NAMALWA (cell line): ENCODE data around the gene TMEM88.
"Not testable (repeated sequence)": the region's sequence is repeated elsewhere in the genome, so short reads cannot be mapped to it uniquely, and the experiment has no call there.

Experiments
- DNase-seq: peaks from one replicate; pipeline ENCODE4 v3.0.0-alpha.2; 2015; ENCODE audit warnings: low spot score

TMEM88 gene

GRCh38 chr17:7856011-7856810 is 1.3 kb downstream of the TMEM88 start:
- DNase-seq, result peak; percentile 61

- DNase-seq, result peak; percentile 96
These were observed 2.2 kb downstream of the TMEM88 start, which contains the start of gene NAA38 for GRCh38 chr17:7856811-7857712. NAA38 (minus strand) TSS chr17:7857559; CDS start chr17:7857463, 96 bp downstream.

- peak; percentile 80 for DNase-seq
These were observed 3.1 kb downstream of the TMEM88 start, which contains the start of gene CYB5D1 for GRCh38 chr17:7857713-7858521. CYB5D1 (plus strand) TSS chr17:7858003; CDS start chr17:7858135, 132 bp downstream.

GRCh38 chr17:7858522-7858810 is 3.6 kb downstream of the TMEM88 start:
- DNase-seq, result no peak

- no peak for DNase-seq
These were observed 4.2 kb downstream of the TMEM88 start for GRCh38 chr17:7859028-7859427.

- peak; percentile 51 for DNase-seq
These were observed 8.0 kb downstream of the TMEM88 start for GRCh38 chr17:7862692-7863437.

- DNase-seq, result not testable (repeated sequence)
These were observed 9.5 kb downstream of the TMEM88 start for GRCh38 chr17:7864384-7864783.

GRCh38 chr17:7864995-7865650 is 10.3 kb downstream of the TMEM88 start:
- no peak for DNase-seq

GRCh38 chr17:7867881-7868329 is 13.0 kb downstream of the TMEM88 start:
- no peak for DNase-seq

- DNase-seq, result no peak
These were observed 18.2 kb downstream of the TMEM88 start for GRCh38 chr17:7873051-7873450.

GRCh38 chr17:7875804-7876370 is 21.0 kb downstream of the TMEM88 start:
- no peak for DNase-seq

- DNase-seq, result no peak
These were observed 23.4 kb downstream of the TMEM88 start for GRCh38 chr17:7878234-7878633.

GRCh38 chr17:7880076-7880868 is 25.4 kb downstream of the TMEM88 start:
- DNase-seq, result no peak

- no peak for DNase-seq
These were observed 26.6 kb downstream of the TMEM88 start for GRCh38 chr17:7881276-7882054.

- no peak for DNase-seq
These were observed 27.2 kb downstream of the TMEM88 start for GRCh38 chr17:7882068-7882467.

GRCh38 chr17:7882629-7883028 is 27.8 kb downstream of the TMEM88 start:
- no peak for DNase-seq

- DNase-seq, result peak; percentile 24
These were observed 29.0 kb downstream of the TMEM88 start for GRCh38 chr17:7883781-7884386.
